Measurements from ENCODE around the gene TRAPPC3L. TPM values are rescaled to one million over a fixed set of nuclear protein-coding genes. Genes with fewer than 3 reads are reported as not detected.
A peak's percentile ranks its signal among the peaks of the same experiment; 100 is the strongest.

TRAPPC3L gene
- total and polyA plus RNA-seq, 2 of the 13 experiments (the other 11 are each of a cell fraction or from before 2014, with no cell fraction given) = not detected

DNA sequence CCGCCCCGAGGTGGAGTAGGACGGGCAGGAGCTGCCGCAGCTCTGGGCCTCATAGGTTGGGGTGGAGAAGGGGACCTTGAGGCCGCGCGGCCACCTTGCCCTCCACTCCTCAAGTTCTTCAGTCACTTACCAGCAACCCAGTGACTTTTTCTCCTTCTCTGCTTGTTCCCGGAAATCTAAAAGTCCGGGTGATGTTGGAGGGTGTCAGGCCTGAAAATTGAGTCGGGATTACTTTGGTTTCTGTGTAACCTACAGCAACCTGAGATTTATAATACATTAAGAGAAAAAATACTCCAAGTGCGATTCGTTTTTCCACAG lies 26.2 kb upstream of the TRAPPC3L start:
- under 1% methylated on average over 11 of the region's 12 CpGs for WGBS (ENCODE audit: low lambda C conversion rate)
- TF ChIP-seq HMG20B (CRISPR knock-in tag; conservative IDR thresholded peaks at IDR 0.05) (no peak), PRMT3 (CRISPR knock-in tag; IDR thresholded peaks at IDR 0.05; ENCODE audit: borderline replicate concordance, low read depth) (0 out of 2 replicates have a peak, but pooled peaks have one; percentile 6), NAIF1 (CRISPR knock-in tag; IDR thresholded peaks at IDR 0.05; ENCODE audit: borderline replicate concordance) (peak; percentile 76), ZNF703 (CRISPR knock-in tag; IDR thresholded peaks at IDR 0.05; ENCODE audit: borderline replicate concordance) (no peak; the same call in 1 of the 2 replicates), ZZZ3 (CRISPR knock-in tag; IDR thresholded peaks at IDR 0.05; ENCODE audit: borderline replicate concordance) (no peak), NFAT5 (CRISPR knock-in tag; IDR thresholded peaks at IDR 0.05) (0 out of 2 replicates have a peak, but pooled peaks have one; percentile 46), SNAPC5 (CRISPR knock-in tag; IDR thresholded peaks at IDR 0.05; ENCODE audit: borderline replicate concordance) (0 out of 2 replicates have a peak, but pooled peaks have one; percentile 2), ZNF34 (CRISPR knock-in tag; IDR thresholded peaks at IDR 0.05; ENCODE audit: borderline replicate concordance) (no peak), NR2F6 (IDR thresholded peaks at IDR 0.05) (no peak), NR2F6 (CRISPR knock-in tag; IDR thresholded peaks at IDR 0.05) (no peak), CREB1 (IDR thresholded peaks at IDR 0.05) (no peak), CREB1 (CRISPR knock-in tag; IDR thresholded peaks at IDR 0.05) (no peak), ZFP82 (CRISPR knock-in tag; IDR thresholded peaks at IDR 0.05; ENCODE audit: borderline replicate concordance) (0 out of 2 replicates have a peak, but pooled peaks have one; percentile 3), CEBPG (CRISPR knock-in tag; IDR thresholded peaks at IDR 0.05) (no peak), ZKSCAN8 (CRISPR knock-in tag; IDR thresholded peaks at IDR 0.05; ENCODE audit: borderline replicate concordance) (no peak), ZNF326 (CRISPR knock-in tag; IDR thresholded peaks at IDR 0.05; ENCODE audit: borderline replicate concordance) (no peak)
- TF ChIP-seq, protein P1, sequence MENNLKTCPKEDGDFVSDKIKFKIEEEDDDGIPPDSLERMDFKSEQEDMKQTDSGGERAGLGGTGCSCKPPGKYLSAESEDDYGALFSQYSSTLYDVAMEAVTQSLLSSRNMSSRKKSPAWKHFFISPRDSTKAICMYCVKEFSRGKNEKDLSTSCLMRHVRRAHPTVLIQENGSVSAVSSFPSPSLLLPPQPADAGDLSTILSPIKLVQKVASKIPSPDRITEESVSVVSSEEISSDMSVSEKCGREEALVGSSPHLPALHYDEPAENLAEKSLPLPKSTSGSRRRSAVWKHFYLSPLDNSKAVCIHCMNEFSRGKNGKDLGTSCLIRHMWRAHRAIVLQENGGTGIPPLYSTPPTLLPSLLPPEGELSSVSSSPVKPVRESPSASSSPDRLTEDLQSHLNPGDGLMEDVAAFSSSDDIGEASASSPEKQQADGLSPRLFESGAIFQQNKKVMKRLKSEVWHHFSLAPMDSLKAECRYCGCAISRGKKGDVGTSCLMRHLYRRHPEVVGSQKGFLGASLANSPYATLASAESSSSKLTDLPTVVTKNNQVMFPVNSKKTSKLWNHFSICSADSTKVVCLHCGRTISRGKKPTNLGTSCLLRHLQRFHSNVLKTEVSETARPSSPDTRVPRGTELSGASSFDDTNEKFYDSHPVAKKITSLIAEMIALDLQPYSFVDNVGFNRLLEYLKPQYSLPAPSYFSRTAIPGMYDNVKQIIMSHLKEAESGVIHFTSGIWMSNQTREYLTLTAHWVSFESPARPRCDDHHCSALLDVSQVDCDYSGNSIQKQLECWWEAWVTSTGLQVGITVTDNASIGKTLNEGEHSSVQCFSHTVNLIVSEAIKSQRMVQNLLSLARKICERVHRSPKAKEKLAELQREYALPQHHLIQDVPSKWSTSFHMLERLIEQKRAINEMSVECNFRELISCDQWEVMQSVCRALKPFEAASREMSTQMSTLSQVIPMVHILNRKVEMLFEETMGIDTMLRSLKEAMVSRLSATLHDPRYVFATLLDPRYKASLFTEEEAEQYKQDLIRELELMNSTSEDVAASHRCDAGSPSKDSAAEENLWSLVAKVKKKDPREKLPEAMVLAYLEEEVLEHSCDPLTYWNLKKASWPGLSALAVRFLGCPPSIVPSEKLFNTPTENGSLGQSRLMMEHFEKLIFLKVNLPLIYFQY (CRISPR knock-in tag; IDR thresholded peaks at IDR 0.05; ENCODE audit: borderline replicate concordance) = no peak

More for the DNA sequence above, 26.2 kb upstream of the TRAPPC3L start:
- BruUV-seq (replicated peaks) = TSS peak; percentile 60
- Histone ChIP-seq H3K79me2 (ENCODE audit: insufficient read depth, low read length) (peaks cover 46% of the 10 kb centered on the region), H3K27me3 (ENCODE audit: control insufficient read depth in 1 of 2, insufficient read depth in 2 of 2, low read length in 2 of 2) (no peaks in the 10 kb centered on the region; a peak in 1 of 5 replicates), H3K36me3 (replicated peaks in 1 of 2; ENCODE audit: control insufficient read depth in 1 of 2, insufficient read depth in 2 of 2, low read length in 2 of 2) (no peaks in the 10 kb centered on the region; a peak in 1 of 5 replicates), H4K20me1 (ENCODE audit: insufficient read depth, low read length) (no peaks in the 10 kb centered on the region), H3K4me3 (replicated peaks in 1 of 3; ENCODE audit: insufficient read depth in 1 of 3, low read depth in 2 of 3, low read length in 3 of 3) (peak overlapping the region; percentile 89 to 96 (median 92)), H3K4me2 (ENCODE audit: low read depth, low read length) (peak overlapping the region; percentile 75), H3K27ac (ENCODE audit: extremely low read length, insufficient read depth, low read length) (peak overlapping the region; percentile 90), H2AFZ (ENCODE audit: low read length) (peak overlapping the region; percentile 70), H3K4me1 (ENCODE audit: insufficient read depth, low read length) (peaks cover 40% of the 10 kb centered on the region), H3K9me3 (ENCODE audit: low read length) (no peaks in the 10 kb centered on the region), H3K9ac (ENCODE audit: insufficient read depth, low read depth, low read length) (peak overlapping the region; percentile 91)
- ChIA-PET CTCF (ENCODE audit: low intra/inter-chr PET ratio, low total read pairs) (interaction anchor here (0.7 kb wide), 1 partner anchor 55 kb away, joined by 3 read pairs; no protein-coding TSS in a partner anchor), POLR2A (interaction anchor here (0.7 to 3.3 kb wide), 13 partner anchors 9 to 318 kb away, joined by 3 to 15 read pairs (median 4); partner anchors contain the start of genes CALHM4, TSPYL1, TSPYL4 and ZUP1)
- DNase-seq (ENCODE audit: low spot score) (no peak), ATAC-seq (no peak), FAIRE-seq (no peak)
- in situ Hi-C loops (cut with HindIII; ENCODE audit: extremely low pct_ligation_motif_present, low pct_unique_long_range_greater_than_20kb) (loop anchor here (5.0 kb wide), 1 partner anchor 81 kb away; no protein-coding TSS in a partner anchor), intact Hi-C loops (cut with micrococcal nuclease; ENCODE audit: unreplicated experiment) (loop anchor here (2.0 to 5.0 kb wide), 4 partner anchors 59 to 294 kb away; partner anchors contain the start of genes KPNA5 and TSPYL1)

All from HepG2 (cell line).